Nephron (organoid): ENCODE measurements around the gene PPP1R1C.

Source experiments
- H3K27ac Mint-ChIP-seq, 3 experiments: 2 replicates each; pipeline ENCODE4 v1.8.0; 2020; ENCODE audit warnings: mixed read lengths in 3 of 3, mild to moderate bottlenecking in 2 of 3, moderate library complexity in 1 of 3
- H3K27me3 Mint-ChIP-seq: 2 replicates; pipeline ENCODE4 v1.8.0; 2021; ENCODE audit warnings: low read depth, mild to moderate bottlenecking, moderate library complexity, mixed read lengths
- H3K36me3 Mint-ChIP-seq: 2 replicates; pipeline ENCODE4 v1.8.0; 2020; ENCODE audit warnings: low read depth, mixed read lengths
- H3K4me1 Mint-ChIP-seq: 2 replicates; pipeline ENCODE4 v1.8.0; 2020; ENCODE audit warnings: mixed read lengths
- H3K4me3 Mint-ChIP-seq, 3 experiments: 2 replicates each; pipeline ENCODE4 v1.8.0; 2020; ENCODE audit warnings: mild to moderate bottlenecking in 3 of 3, mixed read lengths in 3 of 3, moderate library complexity in 2 of 3
- H3K9me3 Mint-ChIP-seq: 2 replicates; pipeline ENCODE4 v1.8.0; 2020; ENCODE audit warnings: mixed read lengths
- CTCF ChIP-seq, 3 experiments: fragments of 200-600 bp; sonication (generic); IDR thresholded peaks; one replicate each; pipeline ENCODE4 v1.5.0; 2021; ENCODE audit warnings: antibody characterized with exemption in 3 of 3; ENCODE audit not compliant: unreplicated experiment in 3 of 3

PPP1R1C gene

GRCh38 chr2:181988154-181988924 lies 2.7 kb downstream of the PPP1R1C start:
- no peaks in the 10 kb centered on the region for H3K36me3 Mint-ChIP-seq
- no peak for TF ChIP-seq CTCF (IDR thresholded peaks at IDR 0.05; ENCODE audit: unreplicated experiment in 3 of 3)
- no peaks in the 10 kb centered on the region for H3K27me3 Mint-ChIP-seq
- H3K4me3 Mint-ChIP-seq, result no peak overlapping the region
- H3K4me1 Mint-ChIP-seq, result peaks cover 9% of the 10 kb centered on the region
- H3K9me3 Mint-ChIP-seq, result no peaks in the 10 kb centered on the region
- no peak overlapping the region for H3K27ac Mint-ChIP-seq

GRCh38 chr2:181989099-181989498 lies 3.4 kb downstream of the PPP1R1C start:
- no peaks in the 10 kb centered on the region for H3K9me3 Mint-ChIP-seq
- H3K4me3 Mint-ChIP-seq, result no peak overlapping the region
- peaks cover 9% of the 10 kb centered on the region for H3K4me1 Mint-ChIP-seq
- no peak overlapping the region for H3K27ac Mint-ChIP-seq
- H3K27me3 Mint-ChIP-seq, result no peaks in the 10 kb centered on the region
- TF ChIP-seq CTCF (IDR thresholded peaks at IDR 0.05; ENCODE audit: unreplicated experiment in 3 of 3), result no peak
- no peaks in the 10 kb centered on the region for H3K36me3 Mint-ChIP-seq

GRCh38 chr2:181991171-181991885 lies 5.7 kb downstream of the PPP1R1C start:
- no peak overlapping the region for H3K27ac Mint-ChIP-seq
- H3K27me3 Mint-ChIP-seq, result no peaks in the 10 kb centered on the region
- H3K9me3 Mint-ChIP-seq, result no peaks in the 10 kb centered on the region
- H3K36me3 Mint-ChIP-seq, result no peaks in the 10 kb centered on the region
- H3K4me1 Mint-ChIP-seq, result peaks cover 16% of the 10 kb centered on the region
- no peak for TF ChIP-seq CTCF (IDR thresholded peaks at IDR 0.05; ENCODE audit: unreplicated experiment in 3 of 3)
- no peak overlapping the region for H3K4me3 Mint-ChIP-seq

- TF ChIP-seq CTCF (IDR thresholded peaks at IDR 0.05; ENCODE audit: unreplicated experiment in 3 of 3), result no peak
- Mint-ChIP-seq H3K4me1 (peaks cover 16% of the 10 kb centered on the region), H3K9me3 (no peaks in the 10 kb centered on the region), H3K36me3 (no peaks in the 10 kb centered on the region), H3K27me3 (no peaks in the 10 kb centered on the region), H3K27ac (no peak overlapping the region), H3K4me3 (no peak overlapping the region)
Measured at GRCh38 chr2:181992776-181993175, 7.1 kb downstream of the PPP1R1C start.

GRCh38 chr2:181995289-181995688 lies 9.6 kb downstream of the PPP1R1C start:
- Mint-ChIP-seq H3K36me3 (no peaks in the 10 kb centered on the region), H3K27me3 (no peaks in the 10 kb centered on the region), H3K4me3 (no peak overlapping the region), H3K9me3 (no peaks in the 10 kb centered on the region), H3K4me1 (peaks cover 7% of the 10 kb centered on the region), H3K27ac (no peak overlapping the region)
- TF ChIP-seq CTCF (IDR thresholded peaks at IDR 0.05; ENCODE audit: unreplicated experiment in 3 of 3), result no peak
